Fibroblast of the aortic adventitia (primary cell): ENCODE measurements around the gene TRIM72. TPM values are rescaled to one million over a fixed set of nuclear protein-coding genes. Genes with fewer than 3 reads are reported as not detected.
"Not testable (repeated sequence)": the region's sequence is repeated elsewhere in the genome, so short reads cannot be mapped to it uniquely, and the experiment has no call there.

Experiments
- DNase-seq: peaks from one replicate; pipeline ENCODE4 v3.0.0-alpha.2; 2010; ENCODE audit warnings: low read depth
- H3K4me3 ChIP-seq: 2 replicates; pipeline ENCODE4 v1.5.1; 2011; ENCODE audit warnings: low read depth, mild to moderate bottlenecking, control low read depth, low read length, moderate library complexity
- CTCF ChIP-seq: IDR thresholded peaks from 2 replicates; pipeline ENCODE4 v1.5.1; 2011; ENCODE audit warnings: mild to moderate bottlenecking, low read length, control low read depth, inconsistent platforms; ENCODE audit not compliant: insufficient read depth
- total RNA-seq: library from RNA; depleted of rRNA; stranded (reverse); fragments of >200 nt; gene quantifications from 2 replicates; pipeline ENCODE4 v1.2.3, GENCODE V29; 2012; ENCODE audit warnings: low replicate concordance

The TRIM72 gene
- total RNA-seq, 1 donor: not detected

- DNase-seq: no peak
- no peak for TF ChIP-seq CTCF
Measured at GRCh38 chr16:31269541-31269940, 55.6 kb downstream of the TRIM72 start.

GRCh38 chr16:31269973-31270372, 56.1 kb downstream of the TRIM72 start:
- H3K4me3 ChIP-seq, DNase-seq: not testable (repeated sequence)

More at GRCh38 chr16:31269541-31269940, 55.6 kb downstream of the TRIM72 start:
- no peak overlapping the region for H3K4me3 ChIP-seq

GRCh38 chr16:31270795-31271194, 56.9 kb downstream of the TRIM72 start:
- no peak overlapping the region for H3K4me3 ChIP-seq
- TF ChIP-seq CTCF: no peak
- DNase-seq: no peak

GRCh38 chr16:31271621-31272190, 57.8 kb downstream of the TRIM72 start:
- DNase-seq: no peak
- TF ChIP-seq CTCF: no peak
- no peak overlapping the region for H3K4me3 ChIP-seq

- H3K4me3 ChIP-seq: no peak overlapping the region
- TF ChIP-seq CTCF: no peak
- DNase-seq: no peak
Measured at GRCh38 chr16:31273187-31273586, 59.3 kb downstream of the TRIM72 start.

GRCh38 chr16:31273676-31274075, 59.8 kb downstream of the TRIM72 start:
- no peak overlapping the region for H3K4me3 ChIP-seq
- DNase-seq: peak; percentile 60
- TF ChIP-seq CTCF: no peak

GRCh38 chr16:31274831-31275816, 61.2 kb downstream of the TRIM72 start:
- DNase-seq: no peak
- H3K4me3 ChIP-seq: no peak overlapping the region
- TF ChIP-seq CTCF: no peak
